ENCODE data around the gene TNFRSF4. TPM values are rescaled to one million over a fixed set of nuclear protein-coding genes. Genes with fewer than 3 reads are reported as not detected.
A peak's percentile ranks its signal among the peaks of the same experiment; 100 is the strongest.

Gene TNFRSF4
- total RNA-seq, 1 donor from 2014 or later: 0.36 TPM

DNA sequence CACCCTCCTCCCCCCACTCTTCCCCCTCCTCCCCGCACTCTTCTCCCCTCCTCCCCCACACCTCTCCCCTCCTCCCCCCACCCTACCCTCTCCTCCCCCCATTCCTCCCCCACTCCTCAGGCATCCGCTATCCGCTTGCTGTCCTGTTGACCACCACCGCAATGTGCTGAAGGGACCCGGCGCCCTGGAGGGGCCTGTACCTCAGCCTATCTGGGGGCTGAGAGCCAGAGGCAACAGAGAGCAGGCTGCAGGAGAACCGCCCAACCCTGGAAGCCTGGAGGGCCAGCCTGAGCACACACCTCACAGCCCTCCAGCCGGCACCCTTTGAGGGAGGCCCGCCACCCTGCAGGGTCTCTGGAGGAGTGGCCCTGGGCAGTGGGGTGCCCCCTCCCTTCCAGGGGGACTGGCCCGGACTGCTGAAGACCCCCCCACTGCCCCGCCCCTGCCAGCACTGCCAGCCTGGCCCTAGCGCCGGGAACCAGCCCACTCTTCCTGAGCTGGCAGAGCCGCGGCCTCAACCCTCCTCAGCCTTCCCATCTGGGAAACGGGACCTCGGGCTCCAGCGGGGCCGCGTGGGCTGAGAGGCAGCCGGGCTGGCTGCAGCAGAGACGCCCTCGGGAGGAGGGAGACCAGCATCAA, 31.3 kb upstream of the TNFRSF4 start:
- no peak for ATAC-seq

DNA sequence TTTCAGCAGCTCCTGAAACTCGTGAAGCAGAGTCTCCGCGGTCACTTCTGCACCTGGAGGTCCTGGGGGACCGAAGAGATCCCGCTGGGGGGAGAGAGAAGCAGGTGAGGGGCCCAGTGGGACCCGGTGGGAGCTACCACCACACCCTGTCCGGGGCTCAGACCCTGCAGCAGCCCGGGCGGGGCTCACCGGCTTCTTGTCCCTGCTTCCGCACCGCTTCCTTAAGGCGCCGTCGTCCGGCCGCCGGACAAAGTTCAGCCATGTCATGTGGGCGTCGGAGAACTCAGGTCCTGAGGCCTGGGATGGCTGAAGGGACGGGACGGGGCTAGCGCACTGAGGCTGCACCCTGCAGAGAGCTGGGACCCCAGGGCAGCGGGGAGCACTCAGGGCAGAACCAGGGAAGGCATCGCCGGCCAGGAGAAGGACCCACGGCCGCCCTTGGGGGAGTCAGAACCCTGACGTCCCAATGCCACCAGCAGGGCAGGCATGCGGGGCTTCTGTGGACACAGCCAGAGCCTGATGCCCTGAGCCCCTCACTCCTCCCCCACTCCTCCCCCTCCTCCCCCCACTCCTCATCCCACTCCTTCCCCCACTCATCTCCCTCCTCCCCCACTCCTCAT, 30.3 kb upstream of the TNFRSF4 start:
- no peak for ATAC-seq

DNA sequence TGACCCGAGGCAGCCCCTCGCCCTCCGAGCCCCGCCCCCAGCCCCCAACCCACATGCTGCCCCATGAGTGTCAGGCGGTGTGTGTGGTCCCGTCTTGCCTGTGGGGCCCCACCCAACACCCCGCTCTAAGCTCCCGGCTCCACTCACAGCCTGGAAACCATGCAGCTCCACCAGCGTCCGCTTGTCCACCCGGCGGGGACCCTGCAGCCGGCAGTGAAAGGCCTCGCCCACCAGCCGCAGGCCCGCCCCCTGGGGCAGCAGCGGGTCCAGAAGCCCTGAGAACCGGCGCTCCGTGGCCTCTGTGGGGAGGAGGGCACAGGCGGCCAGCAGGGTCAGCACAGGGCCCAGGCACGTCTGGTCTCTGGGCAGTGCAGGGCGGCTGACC, 29.8 kb upstream of the TNFRSF4 start:
- no peak for ATAC-seq

DNA sequence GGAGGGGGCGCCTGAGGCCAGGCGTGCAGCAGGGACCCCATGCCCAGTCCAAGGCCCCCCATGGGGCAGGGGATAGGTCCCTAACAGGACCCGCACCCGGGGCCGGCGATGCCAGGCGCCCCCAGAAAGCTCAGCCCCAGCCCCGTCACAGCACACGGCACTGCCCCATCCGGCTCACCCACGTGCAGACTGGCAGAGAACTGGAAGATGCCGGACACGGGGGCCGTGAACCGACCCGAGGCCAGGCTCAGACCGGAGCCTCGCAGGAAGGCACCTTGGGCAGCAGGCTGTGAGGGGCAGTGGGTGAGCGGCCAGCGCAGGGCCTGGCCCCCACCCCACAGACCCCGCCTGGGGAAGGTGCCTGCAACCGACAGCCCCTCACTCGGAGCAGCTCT, 29.3 kb upstream of the TNFRSF4 start:
- no peak for ATAC-seq

DNA sequence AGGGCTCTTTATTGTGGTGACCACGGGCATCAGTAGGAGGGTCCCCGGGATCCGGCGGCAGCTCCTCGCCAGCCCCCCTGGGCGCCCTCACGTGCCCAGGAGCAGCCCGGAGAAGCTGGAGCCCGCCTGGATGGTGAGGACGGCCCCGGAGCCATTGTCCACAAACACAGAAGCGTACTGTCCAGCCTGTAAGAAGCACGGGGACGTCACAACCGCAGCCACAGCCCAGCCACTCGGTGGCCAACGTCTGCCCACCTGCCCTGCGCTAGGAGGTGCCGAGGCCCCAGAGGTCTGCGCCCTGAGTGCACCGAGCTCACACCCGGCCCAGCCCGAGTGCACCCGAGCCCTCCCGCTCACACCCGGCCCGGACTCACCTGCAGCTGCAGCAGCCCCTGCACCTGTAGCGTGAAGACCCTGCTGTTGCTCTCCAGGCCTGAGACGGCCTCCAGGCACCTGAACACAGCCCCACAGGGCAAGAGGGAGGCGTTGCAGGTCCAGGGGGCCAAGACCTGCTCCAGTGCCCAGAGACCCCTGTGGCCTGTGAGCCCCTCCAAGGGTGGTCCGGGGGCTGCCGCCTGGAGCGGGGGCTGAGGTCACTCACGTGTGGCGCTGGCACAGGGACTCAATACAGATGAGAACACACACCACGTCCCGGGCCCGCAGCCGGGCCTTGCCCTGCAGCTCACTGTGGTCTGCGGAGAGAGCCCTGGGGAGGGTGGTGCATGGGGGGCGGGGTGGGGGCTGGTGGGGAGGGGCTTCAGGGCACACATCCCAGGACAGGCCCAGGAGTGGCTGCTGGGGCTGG, 28.7 kb upstream of the TNFRSF4 start:
- ATAC-seq: no peak

DNA sequence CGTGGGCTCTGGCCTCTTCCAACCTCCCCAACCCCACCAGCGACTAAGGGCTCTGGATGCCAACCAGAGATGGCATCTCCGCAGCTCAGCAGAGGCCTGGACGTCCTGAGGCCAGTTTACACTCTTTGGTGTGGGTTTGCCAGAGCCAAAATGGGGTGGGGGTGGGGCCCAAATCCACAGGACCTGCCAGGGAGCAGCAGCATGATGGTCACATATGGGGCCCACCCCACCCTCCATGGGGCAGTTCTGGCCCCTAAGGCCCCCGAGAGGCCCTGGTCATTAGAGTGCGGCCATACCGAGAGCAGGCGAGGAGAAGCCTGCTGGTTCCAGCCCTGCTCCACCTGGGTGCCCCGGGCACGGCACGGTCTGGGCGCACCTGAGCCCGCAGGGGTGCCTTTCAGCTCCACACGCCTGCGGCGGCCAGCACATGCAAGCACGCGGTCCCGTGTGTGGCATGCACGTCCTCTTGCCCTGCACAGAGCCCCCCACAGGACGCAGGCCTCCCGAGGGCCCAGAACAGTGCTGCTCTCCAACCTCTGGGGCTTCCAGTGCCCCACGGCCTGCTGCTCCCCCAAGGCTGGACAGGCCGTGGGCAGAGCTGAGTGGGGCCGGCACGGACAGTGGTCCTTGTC, 27.8 kb upstream of the TNFRSF4 start:
- ATAC-seq: no peak

DNA sequence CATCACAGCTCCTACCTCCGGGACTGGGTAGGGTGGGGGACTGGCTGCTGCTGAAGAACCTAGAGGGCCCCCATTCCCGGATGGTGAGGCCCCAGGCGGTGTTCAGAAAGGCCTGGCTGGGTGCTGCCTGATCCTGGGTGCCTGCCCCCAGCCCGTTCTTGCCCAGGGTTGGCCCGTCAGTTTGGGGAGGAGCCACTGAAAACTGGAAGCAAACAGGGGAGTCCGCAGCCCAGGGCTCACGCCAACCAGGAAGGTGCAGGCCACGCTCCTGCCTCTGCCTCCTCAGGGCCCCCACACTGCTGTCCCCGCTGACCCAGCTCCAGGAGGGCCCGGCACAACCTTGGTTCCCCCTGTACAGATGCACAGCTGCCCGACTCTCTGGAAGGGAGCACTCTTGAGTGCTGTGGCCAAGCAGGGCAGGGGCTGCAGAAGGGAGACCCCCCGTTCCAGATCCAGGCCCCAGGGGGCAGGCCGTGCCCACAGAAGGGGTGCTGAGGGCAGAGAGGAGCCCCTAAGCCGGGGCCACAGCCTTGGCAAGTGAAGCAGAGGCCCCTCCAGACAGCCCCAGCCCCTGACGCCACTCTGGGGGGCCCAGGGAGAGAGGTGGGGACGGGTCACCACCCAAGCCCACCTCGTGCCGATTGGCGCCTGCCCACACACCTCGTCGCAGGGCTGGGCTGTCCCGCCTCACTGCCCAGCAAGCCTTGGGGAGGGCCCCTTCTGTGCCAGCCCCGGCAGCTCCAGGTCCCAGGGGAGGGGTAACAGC, 27.1 kb upstream of the TNFRSF4 start:
- ATAC-seq: no peak

DNA sequence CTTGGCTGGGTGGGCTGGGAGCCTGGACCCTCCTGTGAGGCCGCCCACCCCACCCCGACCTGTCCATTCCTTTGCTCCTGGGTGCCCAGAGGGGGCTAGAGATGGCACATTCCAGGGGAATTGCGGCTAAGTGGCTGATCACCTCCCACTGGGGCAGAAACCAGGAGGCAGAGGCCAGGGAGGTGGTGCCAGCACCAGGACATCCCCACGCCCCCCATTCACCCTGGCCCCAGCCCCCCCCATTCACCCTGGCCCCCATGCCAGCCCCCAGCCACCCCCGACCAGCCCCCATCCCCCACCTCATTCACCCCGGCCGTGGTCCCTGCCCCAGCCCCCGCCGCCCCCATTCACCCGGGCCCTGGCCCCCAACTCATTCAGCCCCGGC, 26.4 kb upstream of the TNFRSF4 start:
- ATAC-seq: no peak

DNA sequence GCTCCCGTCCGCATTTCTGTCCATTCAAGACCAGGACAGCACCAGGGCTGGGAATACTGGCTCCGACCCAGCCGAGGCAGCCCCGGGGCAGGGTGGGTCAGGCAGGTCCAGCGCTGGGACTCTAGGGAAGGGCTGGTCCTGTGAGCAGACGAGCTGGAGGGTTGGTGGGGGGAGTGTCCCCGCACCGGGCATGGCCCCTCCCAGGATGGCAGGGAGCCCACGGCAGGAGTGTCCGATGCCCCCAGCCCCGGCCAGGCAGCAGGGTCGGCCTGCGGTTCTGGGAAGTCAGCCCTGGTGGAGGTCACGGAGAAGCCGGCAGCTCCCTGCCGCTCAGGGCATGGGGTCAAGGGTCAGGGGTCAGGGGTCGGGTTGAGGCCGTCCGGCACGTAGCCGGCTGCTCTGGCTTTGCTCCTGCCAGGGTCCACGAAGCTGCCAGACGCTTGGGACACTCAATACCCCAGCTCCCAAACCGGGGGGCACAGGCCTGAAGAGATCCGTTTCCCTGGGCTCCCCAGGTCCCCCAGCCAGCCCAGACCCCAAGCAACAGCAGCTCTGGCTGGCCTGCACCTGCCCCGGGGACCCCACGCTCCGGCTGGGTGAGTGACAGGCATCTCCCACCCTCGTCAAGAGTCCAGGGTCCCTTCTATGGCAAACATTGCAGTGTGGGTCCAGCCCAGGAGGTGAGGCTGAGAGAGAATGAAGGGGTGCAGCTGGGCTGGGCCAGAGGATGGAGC, 25.8 kb upstream of the TNFRSF4 start:
- ATAC-seq: peak; percentile 11

DNA sequence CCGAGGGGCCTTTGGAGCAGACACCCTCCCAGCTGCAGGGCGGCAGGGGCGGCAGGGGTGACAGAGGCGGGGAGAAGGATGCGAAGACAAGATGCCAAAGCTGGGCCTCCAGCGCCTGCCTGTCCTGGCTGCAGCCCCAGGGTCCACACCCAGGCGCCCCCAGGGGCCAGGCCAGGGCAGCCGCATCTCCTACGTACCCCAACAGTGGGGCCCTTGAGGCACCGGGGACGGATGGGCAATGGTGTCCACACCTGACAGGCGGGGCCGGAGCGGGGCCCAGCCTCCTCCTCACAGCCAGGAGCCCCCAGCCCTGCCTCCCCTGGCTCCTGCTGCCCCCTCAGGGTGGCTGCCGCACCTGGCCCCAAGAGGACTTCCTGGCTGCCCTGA, 25.3 kb upstream of the TNFRSF4 start:
- ATAC-seq: no peak

DNA sequence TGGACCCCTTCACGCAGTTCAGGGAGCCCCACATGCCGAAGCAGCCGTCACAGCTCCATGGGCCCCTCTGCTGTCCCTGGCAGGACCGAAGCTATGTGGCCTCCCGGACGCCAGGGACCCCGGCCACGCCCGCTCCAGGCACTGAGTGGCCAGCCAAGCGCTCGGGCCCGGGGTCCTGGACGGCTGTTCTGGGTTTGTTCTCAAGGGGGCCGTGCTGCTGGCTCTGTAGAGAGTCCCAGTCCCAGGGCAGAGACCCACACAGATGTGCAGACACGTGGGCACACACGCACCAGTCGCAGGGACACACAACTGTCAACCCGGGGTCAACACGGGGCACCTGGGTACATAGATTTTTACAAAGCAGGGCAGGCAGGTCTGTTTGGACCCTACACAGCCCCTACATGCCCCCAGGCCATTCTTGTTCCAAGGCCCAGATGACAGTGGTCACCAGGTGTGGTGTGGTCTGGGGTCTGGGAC, 24.8 kb upstream of the TNFRSF4 start:
- no peak for ATAC-seq

DNA sequence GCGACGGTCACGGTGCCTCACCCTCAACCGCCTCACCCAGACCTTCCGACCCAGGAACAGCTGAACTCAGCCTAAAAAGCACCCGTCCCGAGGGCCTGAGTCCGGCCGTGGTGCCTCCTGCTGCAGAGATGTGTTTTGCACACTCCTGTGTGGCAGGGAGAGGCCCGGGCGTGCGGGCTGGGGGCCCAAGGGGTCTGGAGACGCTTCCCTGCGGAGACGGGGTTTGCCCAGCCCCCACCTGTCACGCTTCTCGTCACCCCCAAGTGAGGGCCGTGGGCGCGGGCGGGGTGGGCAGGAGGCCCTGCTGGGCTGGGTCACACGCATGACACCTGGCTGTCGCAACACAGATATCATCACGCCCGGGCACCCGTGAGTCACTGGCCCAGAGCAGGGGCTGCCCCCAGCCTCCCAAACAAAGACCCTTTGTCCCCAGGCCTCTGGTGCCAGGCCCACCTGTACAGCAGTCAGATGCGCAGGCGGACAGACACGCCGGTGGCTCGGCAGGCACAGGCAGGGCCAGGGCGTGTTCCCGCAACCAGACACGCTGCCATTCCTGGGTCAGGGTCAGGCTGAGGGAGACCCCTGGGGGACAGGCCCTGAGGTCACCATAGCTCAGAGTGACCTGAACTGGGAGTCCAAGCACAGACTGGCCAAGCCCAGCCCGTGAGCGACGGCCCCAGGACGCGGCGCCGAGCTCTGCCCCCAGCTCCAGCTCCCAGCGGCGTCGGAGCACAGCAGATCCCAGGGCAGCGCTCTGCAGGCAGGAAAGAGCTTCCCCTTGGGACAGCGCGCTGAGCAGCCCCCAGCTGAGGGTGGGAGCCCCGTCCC, 24.1 kb upstream of the TNFRSF4 start:
- peak; percentile 43 for ATAC-seq

DNA sequence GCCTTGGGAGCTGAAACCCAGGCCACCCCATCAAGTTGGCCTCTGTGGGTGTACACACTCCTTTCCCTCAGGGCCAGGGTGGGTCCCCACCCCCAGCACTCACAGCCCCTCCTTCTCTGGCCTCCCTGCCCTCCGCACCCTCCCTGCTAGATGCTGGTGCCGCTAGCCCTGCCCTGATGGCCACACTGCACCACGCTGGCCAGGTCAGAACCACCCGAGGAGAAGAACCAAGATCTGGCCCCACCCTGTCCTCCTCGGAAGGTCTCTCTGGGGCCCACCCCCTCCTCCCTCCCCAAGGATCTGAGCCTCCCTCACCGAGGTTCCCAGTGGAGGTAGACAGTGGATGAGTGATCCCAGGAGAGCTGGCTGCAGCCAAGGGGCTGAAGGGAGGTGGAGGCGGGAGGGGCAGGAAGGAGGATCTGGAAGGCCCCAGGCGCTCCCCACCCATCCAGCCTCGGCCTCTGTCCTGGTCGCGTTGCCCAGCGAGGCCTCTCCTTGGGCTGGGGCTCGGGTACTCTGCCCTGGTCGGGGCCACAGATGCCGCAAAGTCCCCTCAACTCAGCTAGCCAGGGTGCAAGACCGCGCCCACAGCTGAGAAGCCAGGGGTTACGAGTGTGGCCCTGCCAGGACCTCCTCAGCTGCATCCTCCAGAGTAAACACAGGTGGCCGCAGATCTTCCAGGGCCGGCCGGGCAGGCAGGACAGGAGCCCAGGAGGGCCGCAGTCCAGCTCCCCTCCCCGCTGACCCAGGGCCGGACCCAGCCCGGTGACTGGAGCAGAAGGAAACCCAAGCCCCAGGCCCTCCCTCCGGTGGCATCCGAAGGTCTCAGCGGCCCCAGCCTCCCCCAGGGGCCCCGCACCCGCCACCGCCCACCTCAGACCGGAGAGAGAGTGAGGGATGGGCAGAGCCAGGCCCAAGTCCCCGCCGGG, 23.3 kb upstream of the TNFRSF4 start:
- ATAC-seq: no peak

DNA sequence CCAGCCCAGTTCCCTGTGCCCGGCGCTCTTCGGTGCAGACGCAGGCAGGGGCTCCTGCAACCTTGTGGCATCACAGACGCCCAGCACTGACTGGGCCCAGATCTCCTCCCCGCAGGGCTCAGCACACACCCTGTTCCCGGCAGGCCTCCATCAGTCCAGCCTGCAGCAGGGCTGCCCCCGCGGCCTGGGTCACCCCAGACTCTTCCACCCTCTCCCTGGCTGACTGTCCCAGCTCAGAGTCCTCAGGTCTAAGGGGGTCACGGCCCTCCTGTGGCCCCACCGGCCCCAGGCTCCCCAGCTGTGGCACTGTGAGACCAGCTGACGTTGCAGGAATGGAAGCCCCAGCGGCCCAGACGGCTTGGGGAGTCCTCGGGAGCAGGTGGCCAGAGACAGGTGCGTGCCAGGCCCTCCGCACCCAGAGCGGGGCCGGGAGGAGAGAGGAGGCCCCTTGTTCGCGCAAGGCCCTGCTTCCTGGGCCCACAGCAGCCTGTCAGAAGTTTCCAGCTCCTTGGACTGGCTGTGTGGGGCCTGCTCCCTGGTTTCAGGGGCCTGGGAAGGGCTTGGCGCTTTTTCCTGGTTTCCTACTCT, 22.3 kb upstream of the TNFRSF4 start:
- no peak for ATAC-seq

DNA sequence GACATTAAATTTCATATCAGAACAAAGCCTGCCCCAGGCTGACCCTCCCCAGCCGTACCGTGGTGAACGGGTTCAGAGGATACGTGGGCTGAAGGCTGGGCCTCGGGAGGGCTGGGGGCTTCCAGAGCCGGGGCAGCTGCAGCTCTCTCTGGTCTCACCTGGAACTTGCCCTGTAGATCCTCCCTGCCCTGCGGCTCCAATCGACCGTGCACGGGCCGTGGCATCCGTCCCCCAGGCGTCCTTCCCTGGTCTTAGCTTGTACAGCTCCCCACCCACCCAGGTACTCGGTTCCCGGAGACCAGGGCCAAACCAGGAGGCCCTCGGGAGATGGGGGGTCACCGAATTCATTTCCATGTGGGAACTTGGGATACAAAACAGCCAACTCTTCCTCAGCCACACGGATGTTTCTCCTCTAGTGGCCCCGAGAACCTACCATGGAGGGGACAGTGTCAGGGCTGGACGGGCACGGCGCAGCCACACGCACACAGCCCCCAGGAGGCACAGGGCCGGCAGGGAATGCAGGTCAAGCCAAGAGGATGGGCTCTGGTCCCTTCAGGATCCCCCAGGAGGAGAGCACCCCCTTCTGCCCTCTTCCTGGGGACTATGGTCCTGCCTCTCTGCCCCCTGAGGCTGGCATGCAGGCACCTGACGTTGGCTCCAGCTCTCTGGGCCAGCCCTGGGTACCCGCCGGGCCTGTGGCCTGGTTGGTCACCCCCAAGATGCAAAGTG, 21.2 kb upstream of the TNFRSF4 start:
- no peak for ATAC-seq

DNA sequence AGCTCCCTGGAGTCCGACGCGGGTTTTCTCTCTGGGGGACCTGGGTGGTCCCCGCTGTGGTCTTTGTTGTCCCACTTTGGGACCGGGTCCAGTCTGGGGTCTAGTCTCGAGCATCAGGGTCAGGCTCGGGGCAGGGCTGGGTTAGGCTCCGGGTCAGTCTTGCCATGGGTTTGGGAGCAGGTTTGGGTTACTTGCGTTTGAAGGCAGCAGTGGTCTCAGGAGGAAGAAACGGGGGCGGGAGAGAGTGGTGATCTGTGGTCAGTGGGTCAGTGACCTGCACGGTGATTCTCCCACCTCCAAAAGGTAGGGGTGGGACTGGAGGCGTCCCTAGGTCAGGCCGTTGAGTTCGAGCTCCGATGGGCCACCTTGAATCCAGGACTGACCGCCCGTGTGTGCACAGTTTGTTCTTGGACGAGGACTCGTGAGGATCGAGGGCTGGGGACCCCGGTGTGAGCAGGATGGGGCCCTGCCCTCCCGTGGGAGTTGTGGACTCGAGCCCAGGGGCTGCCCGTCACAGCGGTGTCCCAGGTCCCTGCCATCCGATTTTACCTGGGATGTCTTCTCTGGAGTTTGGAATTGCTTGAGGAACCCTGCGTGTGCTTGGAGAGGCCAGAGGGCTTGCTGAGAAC, 20.3 kb upstream of the TNFRSF4 start:
- ATAC-seq: no peak

DNA sequence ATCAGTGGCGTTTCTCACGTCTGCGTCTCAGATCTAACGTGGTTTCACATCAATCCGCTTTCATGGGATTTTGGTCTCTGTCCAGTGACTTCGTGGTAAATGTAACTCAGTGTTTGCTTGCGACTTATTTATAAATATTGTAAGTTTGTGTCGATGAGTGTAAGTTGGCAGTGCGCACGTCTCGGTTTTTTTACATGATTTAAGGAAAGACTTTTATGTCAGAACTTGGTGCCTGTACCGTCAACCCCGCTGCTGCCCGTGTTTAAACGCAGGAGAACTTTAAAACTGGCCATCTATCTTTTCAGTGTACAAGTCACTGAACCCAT, 19.6 kb upstream of the TNFRSF4 start:
- ATAC-seq: no peak

DNA sequence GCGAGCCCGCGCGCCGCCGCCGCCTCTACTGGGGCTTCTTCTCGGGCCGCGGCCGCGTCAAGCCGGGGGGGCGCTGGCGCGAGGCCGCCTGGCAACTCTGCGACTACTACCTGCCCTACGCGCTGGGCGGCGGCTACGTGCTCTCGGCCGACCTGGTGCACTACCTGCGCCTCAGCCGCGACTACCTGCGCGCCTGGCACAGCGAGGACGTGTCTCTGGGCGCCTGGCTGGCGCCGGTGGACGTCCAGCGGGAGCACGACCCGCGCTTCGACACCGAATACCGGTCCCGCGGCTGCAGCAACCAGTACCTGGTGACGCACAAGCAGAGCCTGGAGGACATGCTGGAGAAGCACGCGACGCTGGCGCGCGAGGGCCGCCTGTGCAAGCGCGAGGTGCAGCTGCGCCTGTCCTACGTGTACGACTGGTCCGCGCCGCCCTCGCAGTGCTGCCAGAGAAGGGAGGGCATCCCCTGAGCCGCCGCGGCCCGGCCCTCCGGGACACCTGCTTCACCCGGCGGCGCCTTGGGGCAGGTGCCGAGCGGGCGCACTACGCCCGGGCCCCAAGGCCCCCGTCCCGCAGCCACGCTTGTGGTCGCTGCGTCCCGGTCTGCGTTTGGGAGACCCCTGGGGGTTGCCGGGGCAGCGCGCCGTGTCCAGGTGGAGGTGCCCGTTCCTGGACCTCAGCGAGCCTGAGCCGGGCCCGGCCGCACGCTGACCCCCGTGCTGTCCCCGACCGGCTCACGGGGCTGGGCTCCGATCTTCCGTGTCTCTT, 19.0 kb upstream of the TNFRSF4 start:
- no peak for ATAC-seq

Data from esophagus mucosa (tissue), 1 donor.